ENCODE data around the gene PRADC1.

The PRADC1 gene

GRCh38 chr2:73259276-73259675 lies 26.2 kb upstream of the PRADC1 start:
- in situ Hi-C loops (cut with MboI; ENCODE audit: low sequenced_read_pairs) = no loop called here

- in situ Hi-C loops (cut with MboI; ENCODE audit: low sequenced_read_pairs) = no loop called here
Measured at GRCh38 chr2:73258913-73259215, 25.8 kb upstream of the PRADC1 start.

DNA sequence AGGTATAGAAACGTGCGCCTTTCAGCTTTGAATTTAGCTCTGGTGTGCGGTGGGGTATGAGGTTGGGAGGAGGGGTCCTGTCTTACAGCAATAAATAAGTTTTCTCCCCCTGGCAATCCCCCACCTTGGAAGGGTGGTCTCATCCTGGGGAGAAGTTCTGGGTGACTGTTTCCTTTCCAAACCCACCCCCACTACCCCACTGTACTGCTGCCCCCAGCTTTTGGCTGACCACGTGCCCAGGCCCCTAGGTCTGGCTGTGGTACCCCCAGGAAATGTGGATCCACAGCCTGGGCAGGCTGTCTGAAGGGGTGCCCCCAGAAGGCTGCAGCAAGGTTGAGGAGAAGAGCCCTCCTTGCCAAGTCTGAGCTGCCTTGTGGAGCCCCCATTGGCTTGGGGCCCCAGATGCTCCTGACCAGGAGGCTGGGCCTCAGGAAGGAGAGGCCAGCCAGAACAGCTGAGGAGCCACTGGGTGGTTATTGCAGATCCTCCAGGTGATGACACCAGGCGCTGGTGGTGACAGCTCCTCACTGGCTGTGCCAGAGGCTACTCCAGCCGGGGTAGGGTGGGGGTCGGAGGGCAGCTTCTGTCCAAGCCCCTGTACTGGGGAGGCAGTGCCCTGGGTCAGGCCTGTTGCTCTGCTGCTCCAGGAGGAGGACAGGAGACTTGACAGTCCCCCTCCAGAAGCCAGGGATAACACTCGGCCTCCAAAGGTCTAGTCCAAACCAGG lies 25.3 kb upstream of the PRADC1 start:
- in situ Hi-C loops (cut with MboI; ENCODE audit: low sequenced_read_pairs) = no loop called here

DNA sequence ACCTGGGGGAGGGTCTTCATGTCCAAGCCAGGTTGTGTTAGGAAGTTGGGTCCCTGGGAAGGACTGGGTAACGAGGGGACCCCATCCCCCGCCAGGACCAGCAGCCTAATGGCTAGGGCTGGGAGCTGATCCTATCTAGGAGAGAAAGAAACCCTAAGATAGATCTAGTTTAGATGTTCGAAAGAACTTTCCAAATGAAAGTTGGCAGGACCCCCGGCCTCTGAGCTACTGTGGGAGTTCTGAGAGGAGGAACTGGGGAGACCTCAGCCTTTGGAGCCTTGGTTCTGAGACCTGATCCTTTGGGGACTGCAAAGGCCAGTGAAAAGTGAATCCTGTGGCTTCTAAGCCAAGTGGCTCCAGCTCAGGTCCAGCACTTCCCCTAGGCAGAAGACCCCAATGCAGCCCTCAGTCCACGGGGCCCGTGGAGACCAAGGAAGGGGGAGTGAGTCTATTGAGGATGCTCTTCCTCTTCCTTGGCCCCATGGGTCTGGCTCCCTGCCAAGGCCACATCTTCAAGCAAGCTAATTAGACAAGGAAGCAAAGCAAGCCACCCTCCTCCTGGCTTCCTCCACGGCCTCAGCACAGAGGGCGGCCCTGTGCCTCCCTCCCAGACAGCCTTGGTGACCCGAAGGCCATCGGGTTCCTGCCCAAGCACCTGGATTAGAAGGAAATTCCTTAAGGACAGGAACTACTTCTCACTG lies 24.5 kb upstream of the PRADC1 start:
- in situ Hi-C loops (cut with MboI; ENCODE audit: low sequenced_read_pairs) = no loop called here

DNA sequence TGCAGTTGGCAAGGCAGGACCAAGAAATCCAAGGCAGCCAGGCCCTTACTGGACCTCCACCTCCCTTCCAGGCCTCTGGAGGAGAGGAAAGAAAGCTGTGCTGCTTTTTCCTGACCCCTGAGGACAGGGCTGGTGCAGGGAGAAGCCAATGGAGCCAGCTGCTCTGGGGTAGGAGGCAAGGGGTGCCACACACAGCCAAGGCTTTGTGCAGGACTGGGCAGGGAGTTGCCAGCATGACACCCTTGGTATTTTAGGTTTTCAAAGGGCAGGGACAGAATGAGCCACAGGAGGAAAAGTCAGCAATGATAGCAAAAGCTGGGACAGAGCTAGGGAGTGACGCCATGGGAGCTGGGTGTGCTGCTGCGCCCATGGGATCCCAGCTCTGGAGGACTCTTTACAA lies 24.0 kb upstream of the PRADC1 start:
- in situ Hi-C loops (cut with MboI; ENCODE audit: low sequenced_read_pairs) = no loop called here

- in situ Hi-C loops (cut with MboI; ENCODE audit: low sequenced_read_pairs) = no loop called here
Measured at GRCh38 chr2:73256618-73256922, 23.5 kb upstream of the PRADC1 start.

DNA sequence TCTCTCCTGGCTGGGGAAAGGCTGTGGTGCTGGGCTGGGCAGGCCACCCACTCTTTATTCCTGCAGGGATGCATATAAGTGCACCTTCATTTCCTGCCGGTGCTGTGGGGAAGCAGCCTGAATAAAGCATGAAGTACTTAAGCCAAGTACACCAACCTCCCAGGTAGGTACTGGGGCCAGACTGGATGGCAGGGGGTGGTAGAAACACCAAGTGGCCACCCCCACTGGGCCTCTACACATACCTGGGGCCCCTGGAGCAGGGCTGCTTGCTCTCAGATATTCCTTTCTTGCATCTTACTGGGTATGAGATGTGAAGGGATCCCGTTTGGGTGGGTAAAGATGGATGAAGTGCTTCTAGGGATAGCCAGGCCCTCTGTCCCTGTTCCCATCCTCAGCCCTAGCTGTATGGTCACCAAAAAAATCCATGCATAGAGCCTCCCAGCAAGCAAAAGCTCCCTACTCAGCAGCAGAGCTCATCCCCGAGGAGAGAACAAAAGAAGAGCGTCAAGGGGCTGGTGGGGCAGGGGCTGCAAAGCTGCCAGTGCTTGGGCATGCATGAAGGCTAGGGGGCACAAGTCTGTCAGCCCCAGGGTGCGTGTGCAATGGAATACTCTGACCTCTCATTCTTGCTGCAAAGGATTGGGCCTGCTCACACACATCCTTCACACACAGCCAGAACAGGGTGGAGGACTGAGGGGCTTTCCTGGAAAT lies 23.0 kb upstream of the PRADC1 start:
- in situ Hi-C loops (cut with MboI; ENCODE audit: low sequenced_read_pairs) = no loop called here

DNA sequence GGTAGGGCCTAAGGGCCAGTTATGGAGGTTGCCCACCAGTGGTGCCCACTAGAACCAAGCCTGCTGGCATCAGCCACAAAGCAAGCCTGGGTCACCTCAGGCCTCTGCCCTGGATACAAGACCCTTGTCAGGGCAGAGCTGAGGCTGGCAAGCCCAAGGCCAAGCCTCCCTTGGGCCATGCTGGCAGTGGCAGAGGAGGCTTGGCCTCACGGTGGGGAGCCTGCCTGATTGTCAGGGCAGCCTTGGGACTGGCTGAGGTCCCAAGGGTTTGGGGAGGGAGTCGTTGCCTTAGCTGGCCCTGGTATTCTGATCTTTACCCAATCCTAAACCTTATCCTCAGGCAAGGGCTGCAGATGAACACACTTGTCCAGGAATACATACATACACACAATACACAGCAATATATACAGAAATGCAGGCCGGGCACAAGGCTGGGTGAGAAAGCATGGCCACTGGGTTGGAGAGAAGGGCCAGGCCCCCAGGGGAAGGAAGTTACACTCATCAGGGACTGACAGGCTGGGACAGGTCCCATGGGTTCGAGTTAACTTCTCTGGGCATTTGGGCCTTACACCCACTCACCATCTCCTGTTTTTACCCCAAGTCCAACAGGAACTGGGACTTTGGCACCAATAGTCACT lies 22.1 kb upstream of the PRADC1 start:
- in situ Hi-C loops (cut with MboI; ENCODE audit: low sequenced_read_pairs) = no loop called here

DNA sequence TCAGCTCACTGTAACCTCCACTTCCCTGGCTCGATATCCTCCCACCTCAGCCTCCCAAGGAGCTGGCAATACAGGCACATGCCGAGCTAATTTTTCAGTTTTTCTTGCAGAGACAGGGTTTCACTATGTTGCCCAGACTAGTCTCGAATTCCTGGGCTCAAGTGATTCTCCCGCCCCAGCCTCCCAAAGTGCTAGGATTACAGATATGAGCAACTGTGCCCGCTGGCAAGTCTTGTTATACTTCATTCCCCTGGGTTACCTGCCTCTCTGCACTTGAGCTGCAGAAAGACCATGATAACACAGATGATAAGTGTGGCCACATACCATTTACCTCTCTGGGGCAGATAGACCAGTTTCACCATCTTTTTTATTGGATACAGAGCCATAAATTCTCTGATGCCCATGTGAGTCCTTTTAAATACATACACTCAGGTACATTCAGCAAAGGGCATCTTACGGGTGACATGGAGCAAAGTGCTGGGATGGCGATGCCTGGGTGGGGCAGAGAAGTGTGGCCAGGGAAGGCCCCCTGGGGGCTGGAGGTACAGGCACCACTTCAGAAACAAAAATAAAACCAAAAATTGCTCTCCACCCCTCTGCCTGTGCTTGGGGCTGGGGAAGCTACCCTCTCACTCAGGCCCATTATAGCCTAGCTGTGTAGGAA lies 21.4 kb upstream of the PRADC1 start:
- in situ Hi-C loops (cut with MboI; ENCODE audit: low sequenced_read_pairs) = no loop called here

GRCh38 chr2:73253901-73254300 lies 20.9 kb upstream of the PRADC1 start:
- in situ Hi-C loops (cut with MboI; ENCODE audit: low sequenced_read_pairs) = no loop called here

GRCh38 chr2:73253400-73253799 lies 20.4 kb upstream of the PRADC1 start:
- in situ Hi-C loops (cut with MboI; ENCODE audit: low sequenced_read_pairs) = no loop called here

- in situ Hi-C loops (cut with MboI; ENCODE audit: low sequenced_read_pairs) = no loop called here
Measured at GRCh38 chr2:73252238-73253027, 19.4 kb upstream of the PRADC1 start.

DNA sequence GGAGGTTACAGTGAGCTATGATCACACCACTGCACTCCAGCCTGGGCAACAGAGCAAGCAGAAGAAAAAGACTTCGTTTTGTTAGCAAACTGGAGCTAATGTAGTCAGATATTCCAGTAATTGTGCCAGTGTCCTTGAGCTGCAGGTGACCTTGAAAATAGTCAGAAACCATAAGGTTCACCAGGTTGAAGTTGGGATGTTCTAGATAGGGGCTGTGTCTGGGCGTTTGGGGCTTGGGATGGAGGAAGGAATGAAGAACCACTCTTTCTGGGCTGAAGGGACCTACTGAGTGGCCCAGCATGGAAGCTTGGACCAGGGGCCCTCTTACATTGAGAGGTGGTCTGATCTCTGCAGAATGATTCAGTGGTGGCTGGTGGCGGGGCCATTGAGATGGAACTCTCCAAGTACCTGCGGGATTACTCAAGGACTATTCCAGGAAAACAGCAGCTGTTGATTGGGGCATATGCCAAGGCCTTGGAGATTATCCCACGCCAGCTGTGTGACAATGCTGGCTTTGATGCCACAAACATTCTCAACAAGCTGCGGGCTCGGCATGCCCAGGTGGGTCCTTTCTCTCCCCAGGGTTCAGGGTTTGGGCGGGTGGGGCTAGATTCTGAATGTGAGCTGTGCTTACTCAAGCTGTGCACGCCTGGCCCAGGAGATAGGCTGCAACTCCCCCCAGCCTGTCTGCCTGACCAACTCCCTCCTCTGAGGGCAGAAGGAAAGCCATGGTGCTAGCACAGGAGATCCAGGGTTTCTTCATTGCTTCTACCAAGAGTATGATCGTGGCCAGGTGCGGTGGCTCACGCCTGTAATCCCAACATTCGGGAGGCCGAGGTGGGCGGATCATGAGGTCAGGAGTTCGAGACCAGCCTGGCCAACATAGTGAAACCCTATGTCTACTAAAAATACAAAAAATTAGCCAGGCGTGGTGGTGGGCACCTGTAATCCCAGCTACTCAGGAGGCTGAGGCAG lies 18.1 kb upstream of the PRADC1 start:
- in situ Hi-C loops (cut with MboI; ENCODE audit: low sequenced_read_pairs) = no loop called here

- in situ Hi-C loops (cut with MboI; ENCODE audit: low sequenced_read_pairs) = no loop called here
Measured at GRCh38 chr2:73249636-73250035, 16.6 kb upstream of the PRADC1 start.

DNA sequence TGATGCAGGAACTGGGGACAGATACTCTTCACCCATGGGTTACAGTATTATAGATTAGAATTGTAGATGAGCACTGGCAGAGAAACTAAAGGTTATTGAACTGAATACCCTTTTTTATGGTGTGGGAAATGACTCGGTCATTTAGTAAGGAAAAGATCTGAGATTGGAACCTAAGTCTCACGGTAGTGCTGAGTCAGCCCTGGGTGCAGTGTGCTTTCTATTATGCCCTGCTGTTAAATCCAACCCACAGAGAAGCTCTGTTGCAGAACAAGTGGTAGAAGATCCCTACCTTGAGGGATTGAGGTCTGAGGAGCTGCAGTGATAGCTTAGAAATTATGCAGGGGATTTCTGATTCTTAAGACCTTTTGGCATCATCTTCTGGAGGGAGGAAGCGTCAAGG lies 13.8 kb upstream of the PRADC1 start:
- in situ Hi-C loops (cut with MboI; ENCODE audit: low sequenced_read_pairs) = no loop called here

GRCh38 chr2:73244580-73244979 lies 11.5 kb upstream of the PRADC1 start:
- in situ Hi-C loops (cut with MboI; ENCODE audit: low sequenced_read_pairs) = no loop called here

DNA sequence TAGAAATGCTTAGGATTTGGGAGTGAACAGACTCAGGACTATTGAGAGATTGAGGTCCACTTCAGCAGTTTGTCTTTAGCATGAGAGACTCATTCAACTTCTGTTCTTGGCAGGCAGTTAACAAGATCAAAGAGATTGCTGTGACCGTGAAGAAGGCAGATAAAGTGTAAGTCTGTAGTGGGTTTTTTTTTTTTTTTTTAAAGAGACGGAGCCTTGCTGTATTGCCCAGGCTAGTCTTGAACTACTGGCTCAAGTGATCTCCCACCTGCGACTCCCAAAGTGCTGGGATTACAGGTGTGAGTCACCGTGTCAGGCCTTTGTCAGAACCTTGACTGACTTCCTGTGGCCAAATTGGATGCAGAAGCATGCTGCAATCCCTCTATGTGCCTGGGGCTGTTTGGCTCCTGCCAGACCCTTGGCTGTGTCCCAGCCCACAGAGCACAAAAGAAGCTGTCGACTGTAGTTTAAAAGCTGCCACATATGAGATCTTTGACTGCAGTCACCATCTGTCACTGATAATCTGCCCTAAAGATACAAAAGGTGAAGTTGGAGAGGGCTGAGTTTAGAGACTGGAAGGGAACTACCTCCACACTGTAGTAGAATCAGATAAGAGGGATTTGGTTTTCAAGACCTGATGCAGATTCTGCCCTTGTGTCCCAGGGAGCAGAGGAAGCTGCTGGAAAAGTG lies 11.0 kb upstream of the PRADC1 start:
- in situ Hi-C loops (cut with MboI; ENCODE audit: low sequenced_read_pairs) = no loop called here

- in situ Hi-C loops (cut with MboI; ENCODE audit: low sequenced_read_pairs) = no loop called here
Measured at GRCh38 chr2:73239776-73240175, 6.7 kb upstream of the PRADC1 start.

DNA sequence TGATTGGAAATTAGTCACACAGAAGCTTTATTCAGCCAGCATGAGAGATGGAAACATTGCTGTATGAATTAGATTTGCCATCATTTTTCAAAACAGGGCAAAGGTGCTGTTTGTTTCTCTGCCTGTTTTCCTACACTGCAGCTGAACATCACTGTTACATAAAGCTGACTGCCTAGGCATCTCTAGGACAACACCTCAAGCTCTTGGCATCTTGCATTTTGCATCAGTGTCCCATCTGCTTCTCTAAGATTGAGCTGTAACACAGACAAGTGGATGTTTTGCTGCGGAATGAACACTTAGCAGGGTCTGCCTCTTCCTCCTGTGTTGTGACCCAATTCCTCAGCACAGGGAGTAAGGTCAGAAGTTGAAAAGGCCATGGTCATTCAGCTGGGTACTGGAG lies 5.9 kb upstream of the PRADC1 start:
- in situ Hi-C loops (cut with MboI; ENCODE audit: low sequenced_read_pairs) = no loop called here
